SU-DHL-6 (cell line): Measurements from ENCODE around the gene CST9.

Source experiments
- H2AFZ ChIP-seq: fragments of 200-600 bp; sonication (generic); 2 replicates; pipeline ENCODE4 v1.6.1; 2014; ENCODE audit warnings: low read depth, mild to moderate bottlenecking, moderate library complexity, mixed read lengths, antibody characterized with exemption, low read length; ENCODE audit not compliant: severe bottlenecking
- H3F3A ChIP-seq: fragments of 200-600 bp; shearing (Covaris generic); 2 replicates; pipeline ENCODE4 v1.6.0; 2016; ENCODE audit warnings: antibody characterized with exemption, mild to moderate bottlenecking; ENCODE audit not compliant: insufficient read depth
- H3K27ac ChIP-seq: fragments of 200-600 bp; sonication (generic); 2 replicates; pipeline ENCODE4 v1.5.1; 2016; ENCODE audit warnings: low read depth, mild to moderate bottlenecking, low read length, moderate library complexity, mixed read lengths
- H3K27me3 ChIP-seq: fragments of 200-600 bp; sonication (generic), shearing (Covaris generic); 2 replicates; pipeline ENCODE4 v1.6.0; 2014; ENCODE audit warnings: mild to moderate bottlenecking, low read length
- H3K36me3 ChIP-seq: fragments of 200-600 bp; sonication (generic); 2 replicates; pipeline ENCODE4 v1.6.1; 2014; ENCODE audit warnings: mild to moderate bottlenecking, low read length, mixed read lengths
- H3K4me2 ChIP-seq: fragments of 300-600, 200-600 bp; shearing (Covaris generic), sonication (generic); 2 replicates; pipeline ENCODE4 v1.6.0; 2014; ENCODE audit warnings: low read length, low read depth, mild to moderate bottlenecking; ENCODE audit not compliant: poor library complexity, severe bottlenecking
- H3K4me3 ChIP-seq: fragments of 200-600 bp; sonication (generic); 2 replicates; pipeline ENCODE4 v1.5.1; 2014; ENCODE audit warnings: antibody characterized with exemption, low read length, mild to moderate bottlenecking, mixed read lengths; ENCODE audit not compliant: insufficient read depth, poor library complexity, severe bottlenecking
- H3K79me2 ChIP-seq: fragments of 200-600 bp; sonication (generic); 2 replicates; pipeline ENCODE4 v1.6.1; 2014; ENCODE audit warnings: mild to moderate bottlenecking, low read length, moderate library complexity; ENCODE audit not compliant: insufficient read depth
- H3K9ac ChIP-seq: fragments of 200-600 bp; sonication (generic); 2 replicates; pipeline ENCODE4 v1.7.0; 2014; ENCODE audit warnings: mild to moderate bottlenecking, low read length
- H3K9me2 ChIP-seq: fragments of 200-600 bp; sonication (generic); replicated peaks from 2 replicates; pipeline ENCODE4 v1.6.1; 2014; ENCODE audit warnings: low read length; ENCODE audit not compliant: insufficient read depth
- H3K9me3 ChIP-seq: fragments of 200-600 bp; sonication (generic); 2 replicates; pipeline ENCODE4 v1.6.1; 2014; ENCODE audit warnings: low read length, mixed read lengths; ENCODE audit not compliant: insufficient read depth
- H4K20me1 ChIP-seq: fragments of 200-600 bp; sonication (generic); 2 replicates; pipeline ENCODE4 v1.6.1; 2014; ENCODE audit warnings: low read depth, mild to moderate bottlenecking, antibody characterized with exemption, low read length, moderate library complexity, mixed read lengths
- EZH2phosphoT487 ChIP-seq: fragments of 200-600 bp; sonication (generic), shearing (Covaris generic); conservative IDR thresholded peaks from 2 replicates; pipeline ENCODE4 v1.6.1; 2018; ENCODE audit warnings: mild to moderate bottlenecking, antibody characterized with exemption, low read length, moderate library complexity, mixed read lengths
- TF ChIP-seq, protein P1 (sequence below): fragments of 200-600 bp; sonication (generic); IDR thresholded peaks from one replicate; pipeline ENCODE4 v1.5.1; 2017; ENCODE audit warnings: antibody characterized with exemption, mild to moderate bottlenecking, low read length, moderate library complexity; ENCODE audit not compliant: insufficient read depth, poor library complexity, severe bottlenecking

Gene CST9

DNA sequence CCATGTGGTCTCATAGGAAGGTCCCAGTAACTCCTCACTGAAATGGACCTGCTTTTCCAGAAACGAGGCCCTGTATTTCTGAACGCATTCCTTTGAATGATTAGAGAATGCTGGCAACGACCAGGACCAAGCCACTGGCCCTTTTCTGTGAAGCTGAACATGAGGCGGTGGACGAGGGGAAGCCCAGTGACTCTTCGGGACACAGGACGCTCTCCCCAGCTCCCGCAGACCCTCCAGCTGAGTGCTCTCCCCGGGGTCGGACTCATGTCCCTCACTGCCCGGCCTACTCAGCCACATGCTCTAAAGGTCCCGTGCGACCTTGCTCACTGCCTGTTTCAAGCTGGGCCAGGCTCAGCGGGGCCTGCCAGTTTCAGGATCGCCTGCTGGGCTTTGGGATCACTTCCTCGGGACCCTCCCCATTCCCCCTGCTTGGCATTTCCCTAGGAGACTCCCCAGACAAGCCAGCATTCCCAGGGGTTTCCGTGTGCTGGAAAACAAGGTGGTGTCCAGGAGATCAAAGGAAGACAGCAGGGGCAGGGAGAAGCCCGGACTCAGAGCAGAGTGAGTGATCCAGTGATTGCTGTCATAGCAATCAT, 2.6 kb upstream of the CST9 start:
- Histone ChIP-seq H2AFZ (no peak overlapping the region), H3K36me3 (no peaks in the 10 kb centered on the region), H3K79me2 (no peaks in the 10 kb centered on the region), H3K27me3 (no peaks in the 10 kb centered on the region), H3K27ac (no peak overlapping the region), H4K20me1 (no peaks in the 10 kb centered on the region), H3K4me2 (no peak overlapping the region), H3K9me3 (no peaks in the 10 kb centered on the region), H3K4me3 (no peak overlapping the region), H3F3A (no peaks in the 10 kb centered on the region), H3K9me2 (no peaks in the 10 kb centered on the region), H3K9ac (no peak overlapping the region)
- no peak for TF ChIP-seq EZH2phosphoT487
- TF ChIP-seq, protein P1, sequence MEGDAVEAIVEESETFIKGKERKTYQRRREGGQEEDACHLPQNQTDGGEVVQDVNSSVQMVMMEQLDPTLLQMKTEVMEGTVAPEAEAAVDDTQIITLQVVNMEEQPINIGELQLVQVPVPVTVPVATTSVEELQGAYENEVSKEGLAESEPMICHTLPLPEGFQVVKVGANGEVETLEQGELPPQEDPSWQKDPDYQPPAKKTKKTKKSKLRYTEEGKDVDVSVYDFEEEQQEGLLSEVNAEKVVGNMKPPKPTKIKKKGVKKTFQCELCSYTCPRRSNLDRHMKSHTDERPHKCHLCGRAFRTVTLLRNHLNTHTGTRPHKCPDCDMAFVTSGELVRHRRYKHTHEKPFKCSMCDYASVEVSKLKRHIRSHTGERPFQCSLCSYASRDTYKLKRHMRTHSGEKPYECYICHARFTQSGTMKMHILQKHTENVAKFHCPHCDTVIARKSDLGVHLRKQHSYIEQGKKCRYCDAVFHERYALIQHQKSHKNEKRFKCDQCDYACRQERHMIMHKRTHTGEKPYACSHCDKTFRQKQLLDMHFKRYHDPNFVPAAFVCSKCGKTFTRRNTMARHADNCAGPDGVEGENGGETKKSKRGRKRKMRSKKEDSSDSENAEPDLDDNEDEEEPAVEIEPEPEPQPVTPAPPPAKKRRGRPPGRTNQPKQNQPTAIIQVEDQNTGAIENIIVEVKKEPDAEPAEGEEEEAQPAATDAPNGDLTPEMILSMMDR, result no peak

DNA sequence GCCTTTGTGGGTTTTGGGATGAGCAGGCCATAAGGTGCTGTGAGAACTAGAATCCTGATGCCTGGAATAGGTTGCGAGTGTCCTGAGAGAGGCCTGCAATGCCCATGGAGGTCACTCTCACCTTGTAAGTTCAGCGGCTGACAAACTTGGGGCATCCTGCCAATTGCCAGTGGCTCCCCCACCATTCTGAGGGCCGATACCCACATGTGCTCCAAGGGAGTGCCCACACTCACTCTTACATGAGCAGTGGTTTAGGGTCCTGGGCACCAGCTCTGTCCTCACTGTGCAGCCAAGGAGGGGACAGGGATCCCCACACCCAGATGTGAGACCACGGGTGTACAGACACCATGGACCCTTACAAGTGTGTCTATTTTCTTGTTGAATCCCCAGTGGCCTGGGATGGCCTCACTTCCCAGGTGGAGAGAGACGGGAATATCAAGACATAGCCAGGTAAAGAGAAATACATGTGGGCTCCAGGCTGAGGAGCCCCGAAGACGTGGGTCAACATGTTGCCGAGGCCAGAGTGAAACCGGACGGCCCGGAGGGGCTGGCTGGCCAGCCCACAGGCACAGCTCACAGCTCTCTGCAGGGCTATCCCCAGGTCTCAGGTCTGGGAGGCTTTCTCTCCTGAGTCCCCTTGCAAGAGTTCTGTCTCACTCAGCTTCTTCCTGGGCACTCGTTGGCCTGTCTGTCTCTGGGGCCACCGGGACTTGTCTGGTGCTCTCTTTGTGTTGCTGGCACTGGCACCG, 2.0 kb upstream of the CST9 start:
- no peaks in the 10 kb centered on the region for H3K9me3 ChIP-seq
- TF ChIP-seq EZH2phosphoT487, result no peak
- TF ChIP-seq, protein P1, result no peak
- no peak overlapping the region for H2AFZ ChIP-seq
- H3K36me3 ChIP-seq, result no peaks in the 10 kb centered on the region
- no peaks in the 10 kb centered on the region for H3F3A ChIP-seq
- H3K9ac ChIP-seq, result no peak overlapping the region
- H4K20me1 ChIP-seq, result no peaks in the 10 kb centered on the region
- H3K9me2 ChIP-seq, result no peaks in the 10 kb centered on the region
- no peak overlapping the region for H3K27ac ChIP-seq
- H3K79me2 ChIP-seq, result no peaks in the 10 kb centered on the region
- H3K4me3 ChIP-seq, result no peak overlapping the region
- no peaks in the 10 kb centered on the region for H3K27me3 ChIP-seq
- H3K4me2 ChIP-seq, result no peak overlapping the region

DNA sequence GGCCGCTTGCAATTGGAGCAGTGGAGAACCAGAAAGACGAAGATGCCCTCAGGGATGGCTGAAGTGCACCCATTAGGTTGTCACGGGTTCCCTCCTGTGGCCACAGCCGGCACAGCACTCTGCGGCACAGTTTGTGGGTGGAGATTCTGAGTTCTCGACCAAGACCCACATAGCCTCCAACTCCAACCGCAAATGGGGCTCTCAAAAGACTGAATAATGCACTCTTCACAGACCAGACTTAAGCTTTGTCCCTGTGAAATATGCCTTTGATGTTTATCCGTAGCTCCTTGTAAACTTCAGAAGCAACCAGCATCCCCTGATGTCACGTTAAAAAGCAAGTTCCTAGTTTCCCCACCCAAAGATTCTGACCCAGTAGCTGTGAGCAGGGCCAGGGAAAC, 934 bp upstream of the CST9 start:
- H3K36me3 ChIP-seq, result no peaks in the 10 kb centered on the region
- no peak overlapping the region for H2AFZ ChIP-seq
- H3K4me2 ChIP-seq, result no peak overlapping the region
- no peaks in the 10 kb centered on the region for H3K79me2 ChIP-seq
- TF ChIP-seq, protein P1, result peak; percentile 70
- no peak for TF ChIP-seq EZH2phosphoT487
- no peaks in the 10 kb centered on the region for H4K20me1 ChIP-seq
- no peak overlapping the region for H3K27ac ChIP-seq
- H3K9me2 ChIP-seq, result no peaks in the 10 kb centered on the region
- no peaks in the 10 kb centered on the region for H3K9me3 ChIP-seq
- no peak overlapping the region for H3K9ac ChIP-seq
- no peak overlapping the region for H3K4me3 ChIP-seq
- no peaks in the 10 kb centered on the region for H3K27me3 ChIP-seq
- no peaks in the 10 kb centered on the region for H3F3A ChIP-seq
